BJ (cell line): ENCODE data around the gene FNIP1. TPM values are rescaled to one million over a fixed set of nuclear protein-coding genes. Genes with fewer than 3 reads are reported as not detected.

ENCODE experiments used
- polyA plus RNA-seq: library from polyadenylated mRNA; depleted of rRNA; stranded (reverse); fragments of >200 nt; gene quantifications from 2 replicates; pipeline ENCODE4 v1.2.3, GENCODE V29; 2011; rRNA removed

The FNIP1 gene
- polyA plus RNA-seq, 1 experiment: 5.3 TPM

Other genes starting within 250 kb of the FNIP1 start
- gene RAPGEF6, start 161.8 kb downstream of the FNIP1 start, polyA plus RNA-seq: 6.2 and 10.6 TPM in 2 replicates
- gene MEIKIN, start 148.6 kb upstream of the FNIP1 start, polyA plus RNA-seq: not detected in 2 replicates
- gene ACSL6, start 214.6 kb upstream of the FNIP1 start, polyA plus RNA-seq: not detected in 2 replicates